GM12801 (cell line): ENCODE measurements around the gene ANKRD37.

Source experiments
- CTCF ChIP-seq: IDR thresholded peaks from one replicate; pipeline ENCODE4 v1.5.1; 2011; ENCODE audit warnings: control low read depth; ENCODE audit not compliant: insufficient read length; ENCODE audit errors: extremely low read depth

The ANKRD37 gene

GRCh38 chr4:185392156-185392555 lies 4.5 kb upstream of the ANKRD37 start:
- no peak for TF ChIP-seq CTCF

- no peak for TF ChIP-seq CTCF
Measured at GRCh38 chr4:185394568-185395237, 1.9 kb upstream of the ANKRD37 start.

GRCh38 chr4:185395238-185395955 lies 1.2 kb upstream of the ANKRD37 start, which contains the start of gene LRP2BP:
Gene LRP2BP, minus strand, starts transcription at chr4:185395924. Its CDS starts 17,738 bp downstream, at chr4:185378186.
- TF ChIP-seq CTCF = no peak

GRCh38 chr4:185395956-185396723 lies 501 bp upstream of the ANKRD37 start:
- no peak for TF ChIP-seq CTCF

- TF ChIP-seq CTCF = no peak
Measured at GRCh38 chr4:185398618-185399017, 2.0 kb downstream of the ANKRD37 start.

GRCh38 chr4:185399466-185399865 lies 2.8 kb downstream of the ANKRD37 start:
- no peak for TF ChIP-seq CTCF

- no peak for TF ChIP-seq CTCF
Measured at GRCh38 chr4:185404031-185404430, 7.4 kb downstream of the ANKRD37 start.
